Esophagus squamous epithelium (tissue), 4 donors: ENCODE measurements around the gene A2ML1.

ENCODE experiments used
- CTCF ChIP-seq, 6 experiments: fragments of 450-650 bp in 4 of 6; fragments of 200-600 bp in 2 of 6; sonication (generic) in 2 of 6; IDR thresholded peaks; one replicate each; pipeline ENCODE4 v1.5.1; 2016 to 2019; ENCODE audit warnings: antibody characterized with exemption in 6 of 6, mild to moderate bottlenecking in 4 of 6, moderate library complexity in 4 of 6
- POLR2A ChIP-seq, 4 donors: fragments of 450-650 bp; IDR thresholded peaks; one replicate each; pipeline ENCODE4 v1.6.1; 2017; ENCODE audit warnings: antibody characterized with exemption in 4 of 4, mild to moderate bottlenecking in 4 of 4, moderate library complexity in 3 of 4

- TF ChIP-seq CTCF (IDR thresholded peaks at IDR 0.05) (no peak), POLR2A (IDR thresholded peaks at IDR 0.05) (no peak)
These were observed 2.8 kb upstream of the A2ML1 start for GRCh38 chr12:8819666-8819980.
